GM10266 (cell line): ENCODE data around the gene MIEF1.

Experiments used
- DNase-seq: peaks from one replicate; pipeline ENCODE4 v3.0.0; 2012; ENCODE audit errors: extremely low spot score
- TF ChIP-seq, protein P1 (sequence below): IDR thresholded peaks from 2 replicates; pipeline ENCODE4 v1.5.1; 2012; ENCODE audit warnings: mild to moderate bottlenecking, low read depth; ENCODE audit not compliant: control insufficient read depth, insufficient read depth; ENCODE audit errors: missing control alignments

The MIEF1 gene

DNA sequence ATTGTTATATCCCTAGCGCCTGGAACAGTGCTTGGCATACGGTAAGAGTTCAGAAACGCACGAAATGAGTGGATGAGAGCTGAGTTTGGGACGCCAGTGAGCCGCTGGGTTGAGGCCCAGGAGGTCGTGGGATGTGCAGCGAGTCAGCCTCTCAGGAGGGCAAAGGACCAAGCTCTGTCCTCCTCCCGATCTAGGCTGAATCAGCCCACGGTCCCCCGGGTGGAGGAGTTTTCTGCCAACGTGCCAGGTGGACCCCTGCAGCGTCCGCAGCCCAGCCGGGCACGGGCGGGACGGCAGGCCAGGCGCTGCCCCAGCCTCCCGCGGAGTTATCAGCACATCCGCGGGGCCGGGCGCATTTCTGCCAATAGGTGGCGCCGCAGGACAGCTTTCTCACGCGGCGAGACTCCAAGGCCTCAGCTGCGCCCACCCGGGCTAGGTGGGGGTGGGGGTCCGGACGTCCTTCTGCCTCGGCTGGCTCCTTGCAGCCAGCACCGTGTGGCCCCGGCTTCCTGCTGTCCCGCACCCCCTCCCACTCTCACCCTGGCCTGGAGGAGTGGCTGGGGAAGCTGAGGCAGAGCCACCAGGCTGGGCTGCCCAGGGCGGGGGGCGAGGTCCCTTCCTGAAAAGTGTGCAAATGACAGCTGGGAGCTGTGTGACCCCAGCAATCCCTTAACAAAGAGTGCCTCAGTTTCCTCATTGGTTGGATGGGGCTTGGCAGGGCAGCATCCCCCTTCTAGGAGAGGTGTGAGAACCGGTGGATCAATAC lies 32.7 kb downstream of the MIEF1 start:
- TF ChIP-seq, protein P1, sequence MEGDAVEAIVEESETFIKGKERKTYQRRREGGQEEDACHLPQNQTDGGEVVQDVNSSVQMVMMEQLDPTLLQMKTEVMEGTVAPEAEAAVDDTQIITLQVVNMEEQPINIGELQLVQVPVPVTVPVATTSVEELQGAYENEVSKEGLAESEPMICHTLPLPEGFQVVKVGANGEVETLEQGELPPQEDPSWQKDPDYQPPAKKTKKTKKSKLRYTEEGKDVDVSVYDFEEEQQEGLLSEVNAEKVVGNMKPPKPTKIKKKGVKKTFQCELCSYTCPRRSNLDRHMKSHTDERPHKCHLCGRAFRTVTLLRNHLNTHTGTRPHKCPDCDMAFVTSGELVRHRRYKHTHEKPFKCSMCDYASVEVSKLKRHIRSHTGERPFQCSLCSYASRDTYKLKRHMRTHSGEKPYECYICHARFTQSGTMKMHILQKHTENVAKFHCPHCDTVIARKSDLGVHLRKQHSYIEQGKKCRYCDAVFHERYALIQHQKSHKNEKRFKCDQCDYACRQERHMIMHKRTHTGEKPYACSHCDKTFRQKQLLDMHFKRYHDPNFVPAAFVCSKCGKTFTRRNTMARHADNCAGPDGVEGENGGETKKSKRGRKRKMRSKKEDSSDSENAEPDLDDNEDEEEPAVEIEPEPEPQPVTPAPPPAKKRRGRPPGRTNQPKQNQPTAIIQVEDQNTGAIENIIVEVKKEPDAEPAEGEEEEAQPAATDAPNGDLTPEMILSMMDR = peak; percentile 91
- peak; percentile 75 for DNase-seq

DNA sequence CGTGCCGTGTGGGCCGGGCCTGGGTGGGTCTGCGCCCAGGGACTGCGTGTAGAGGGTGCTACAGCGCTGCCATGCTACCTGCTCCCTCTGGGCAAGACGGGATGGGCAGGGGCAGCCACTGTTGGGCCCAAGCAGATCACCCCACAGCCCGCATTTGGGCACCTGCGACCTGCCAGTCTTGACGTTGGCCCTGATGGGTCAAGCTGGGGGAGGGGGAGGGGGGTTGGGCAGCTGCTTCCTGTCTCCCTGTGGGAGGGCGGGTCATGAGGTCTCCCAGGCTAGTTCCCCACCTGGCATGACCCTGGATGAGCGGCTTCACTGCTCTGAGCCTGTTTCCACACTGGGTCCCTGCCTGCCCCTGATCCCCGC lies 33.3 kb downstream of the MIEF1 start:
- TF ChIP-seq, protein P1 = no peak
- DNase-seq = no peak

DNA sequence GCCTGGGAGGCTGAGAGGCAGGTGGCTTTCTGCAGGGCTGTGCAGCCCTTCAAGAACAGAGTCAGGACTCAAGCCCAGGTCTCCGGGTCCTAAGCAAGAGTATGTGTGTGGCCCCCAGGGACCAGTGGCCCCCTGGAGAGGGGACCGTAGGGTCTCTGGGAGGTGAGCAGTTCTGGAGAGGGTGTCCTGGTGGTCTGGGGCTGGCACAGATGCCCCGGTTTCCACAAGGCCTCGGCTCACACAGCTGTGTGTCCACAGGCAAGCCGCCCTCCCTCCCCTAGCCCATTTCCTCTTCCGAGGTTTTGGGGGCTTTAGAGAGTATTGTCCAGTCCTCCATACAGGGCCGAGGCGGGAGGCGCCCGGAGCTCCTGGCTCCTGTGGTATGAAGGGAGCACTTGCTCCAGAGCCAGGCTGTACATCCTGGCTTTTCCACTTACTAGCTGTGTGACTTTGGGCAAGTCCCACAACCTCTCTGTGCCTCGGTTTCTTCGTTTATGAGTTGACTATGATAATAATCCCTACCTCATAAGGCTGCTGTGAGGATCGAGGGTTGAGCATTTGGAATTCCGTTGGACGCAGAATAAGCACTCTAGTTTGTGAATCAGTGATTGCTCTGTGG lies 33.9 kb downstream of the MIEF1 start:
- DNase-seq = no peak
- TF ChIP-seq, protein P1 = no peak

DNA sequence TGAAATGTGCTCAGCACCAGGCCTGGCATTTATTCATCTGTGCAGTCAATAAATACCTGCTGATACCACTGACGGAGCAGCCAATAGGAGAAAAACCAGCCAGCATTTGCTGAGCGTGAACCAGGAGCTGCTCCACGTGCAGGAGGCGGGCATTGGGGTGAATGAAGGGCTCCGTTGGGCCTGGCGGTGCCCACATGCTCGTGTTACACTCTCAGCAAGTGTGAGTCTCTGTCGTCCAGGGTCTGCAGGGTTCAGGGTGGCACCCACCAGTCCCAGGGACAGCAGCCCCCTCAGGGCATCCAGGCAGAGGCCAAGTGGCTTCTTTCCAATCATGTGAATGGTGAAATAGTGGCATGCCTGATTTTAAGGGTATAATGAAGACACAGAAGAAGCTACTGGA lies 34.6 kb downstream of the MIEF1 start:
- TF ChIP-seq, protein P1 = no peak
- DNase-seq = no peak

DNA sequence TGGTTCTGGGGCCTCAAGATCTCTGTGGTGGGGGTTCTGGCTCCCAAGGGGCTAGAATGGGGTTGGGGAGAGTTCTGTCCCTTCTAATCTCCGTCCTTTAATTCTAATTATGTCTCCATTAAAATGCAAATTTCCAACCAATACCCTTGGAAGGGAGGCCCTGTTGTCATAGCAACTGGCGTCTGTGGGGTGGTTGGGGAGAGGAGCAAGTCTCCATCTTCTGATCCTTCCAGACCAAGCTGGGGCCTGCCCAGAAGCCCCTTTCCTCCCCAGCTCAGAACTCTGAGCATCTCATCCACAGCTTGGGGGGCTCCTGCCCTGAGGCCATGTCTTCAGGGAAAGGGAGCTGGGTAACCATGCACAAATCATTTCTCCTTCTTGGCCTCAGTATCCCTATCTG lies 35.9 kb downstream of the MIEF1 start:
- TF ChIP-seq, protein P1 = no peak
- no peak for DNase-seq

DNA sequence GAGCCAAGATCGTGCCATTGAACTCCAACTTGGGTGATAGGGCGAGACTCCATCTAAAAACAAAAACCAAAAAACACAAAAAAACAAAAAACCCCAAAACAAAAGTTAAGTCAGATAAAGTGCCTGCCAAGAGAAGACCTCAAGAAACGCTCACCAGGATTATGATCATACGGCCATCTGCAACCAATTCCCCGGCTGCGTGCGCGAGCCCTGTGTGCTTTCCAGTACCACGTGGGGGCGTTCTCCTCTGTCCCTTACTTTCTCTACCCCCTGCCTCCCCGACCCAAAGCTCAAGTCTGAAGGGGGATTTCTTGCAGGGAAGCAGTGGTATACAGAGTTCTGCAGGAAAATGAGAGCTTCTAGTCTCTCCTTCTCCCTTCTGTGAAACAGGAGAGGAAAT lies 41.0 kb downstream of the MIEF1 start:
- TF ChIP-seq, protein P1 = peak; percentile 44
- no peak for DNase-seq
